Activated CD4-positive, alpha-beta T cell treated with anti-CD3 and anti-CD28 coated beads, Interleukin-2, amount 10 ng/mL, durations not matched to agents 24 days and 14 days (primary cell): ENCODE data around the gene IL17D. TPM values are rescaled to one million over a fixed set of nuclear protein-coding genes. Genes with fewer than 3 reads are reported as not detected.
"Not testable (repeated sequence)": the region's sequence is repeated elsewhere in the genome, so short reads cannot be mapped to it uniquely, and the experiment has no call there.

Experiments
- DNase-seq: peaks from one replicate; pipeline ENCODE4 v3.0.0; 2022
- H3K27ac Mint-ChIP-seq: one replicate; pipeline ENCODE4 v1.8.0; 2022; ENCODE audit warnings: mild to moderate bottlenecking, mixed read lengths
- H3K27me3 Mint-ChIP-seq: one replicate; pipeline ENCODE4 v1.8.0; 2022; ENCODE audit warnings: mixed read lengths
- H3K36me3 Mint-ChIP-seq: one replicate; pipeline ENCODE4 v1.8.0; 2022; ENCODE audit warnings: low read depth, mild to moderate bottlenecking, mixed read lengths
- H3K4me1 Mint-ChIP-seq: one replicate; pipeline ENCODE4 v1.8.0; 2021; ENCODE audit warnings: mixed read lengths
- H3K4me3 Mint-ChIP-seq: one replicate; pipeline ENCODE4 v1.8.0; 2022; ENCODE audit warnings: mild to moderate bottlenecking, moderate library complexity, mixed read lengths
- H3K9me3 Mint-ChIP-seq: one replicate; pipeline ENCODE4 v1.8.0; 2021; ENCODE audit warnings: mixed read lengths
- intact Hi-C: fragments of 100-400 bp; cut with micrococcal nuclease; formaldehyde crosslinking; loops from one replicate; pipeline ENCODE4 v1.15.1; 2023
- total RNA-seq: library from RNA; stranded (reverse); gene quantifications from 2 replicates; pipeline ENCODE4 v1.2.3, GENCODE V29; 2022

The IL17D gene
- total RNA-seq, 1 donor from 2014 or later: not detected

DNA sequence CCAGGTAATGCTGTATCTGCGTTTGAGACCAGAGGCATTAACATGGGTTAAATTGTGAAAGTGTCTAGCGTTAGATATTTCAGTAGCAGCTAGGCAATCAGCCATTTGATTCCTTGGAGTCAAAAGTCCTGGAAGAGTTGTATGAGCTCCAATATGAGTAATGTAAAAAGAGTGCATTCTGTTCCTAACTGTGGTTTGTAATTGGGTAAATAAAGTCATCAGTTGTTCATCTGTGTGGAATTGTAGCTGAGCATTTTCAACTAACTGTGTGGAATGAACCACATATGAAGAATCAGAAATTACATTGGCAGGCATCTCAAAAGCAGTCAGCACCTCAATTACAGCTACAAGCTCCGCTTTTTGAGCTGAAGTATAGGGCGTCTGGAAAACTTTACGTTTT is 22.0 kb upstream of the IL17D start:
- H3K27me3 Mint-ChIP-seq, H3K4me1 Mint-ChIP-seq, H3K27ac Mint-ChIP-seq, intact Hi-C loops, H3K4me3 Mint-ChIP-seq, H3K36me3 Mint-ChIP-seq, H3K9me3 Mint-ChIP-seq, DNase-seq: not testable (repeated sequence)

DNA sequence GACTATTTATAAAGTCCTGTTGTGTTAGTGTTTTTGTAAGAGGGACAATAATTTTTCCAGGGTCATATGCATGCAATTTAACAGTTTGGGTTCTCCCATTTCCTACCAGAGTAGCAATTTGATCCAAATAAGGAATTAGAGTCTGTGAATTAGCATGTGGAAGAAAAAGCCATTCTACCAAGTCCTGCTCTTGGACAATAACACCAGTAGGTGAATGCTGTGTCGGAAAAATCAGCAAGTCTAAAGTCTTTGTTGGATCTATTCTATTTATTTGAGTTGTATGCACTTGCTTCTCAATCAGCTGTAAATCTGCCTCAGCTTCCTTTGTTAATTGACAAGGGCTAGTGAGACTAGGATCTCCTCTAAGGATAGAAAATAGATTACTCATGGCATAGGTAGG is 21.4 kb upstream of the IL17D start:
- no peaks in the 10 kb centered on the region for H3K4me1 Mint-ChIP-seq

DNA sequence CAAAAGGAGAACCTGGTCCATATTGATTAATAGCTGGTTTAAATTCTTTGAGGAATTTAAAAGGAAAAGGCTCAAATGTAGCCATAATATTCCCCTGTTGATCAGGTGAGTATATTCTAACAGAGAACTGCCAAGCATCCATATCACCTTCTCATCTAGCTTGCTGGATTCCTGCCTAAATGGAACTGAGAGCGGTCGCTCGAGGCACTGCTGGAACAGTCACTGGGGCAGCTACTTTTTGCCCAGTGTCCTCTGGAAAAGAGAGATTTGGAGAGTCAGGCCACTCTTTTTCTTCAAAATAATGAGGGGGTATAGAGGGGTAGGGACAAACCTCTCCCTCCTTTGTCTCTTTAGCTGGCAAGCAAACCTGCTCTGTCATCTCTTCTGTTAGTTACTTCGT is 19.5 kb upstream of the IL17D start:
- Mint-ChIP-seq H3K27me3 (no peaks in the 10 kb centered on the region), H3K36me3 (no peaks in the 10 kb centered on the region), H3K4me3 (no peak overlapping the region), H3K9me3 (no peaks in the 10 kb centered on the region), H3K4me1 (no peaks in the 10 kb centered on the region), H3K27ac (no peak overlapping the region)
- no peak for DNase-seq
- intact Hi-C loops: no loop called here

More for the DNA sequence above, 21.4 kb upstream of the IL17D start:
- no peak overlapping the region for H3K4me3 Mint-ChIP-seq
- intact Hi-C loops: no loop called here
- no peaks in the 10 kb centered on the region for H3K27me3 Mint-ChIP-seq
- no peaks in the 10 kb centered on the region for H3K36me3 Mint-ChIP-seq
- no peak overlapping the region for H3K27ac Mint-ChIP-seq
- no peaks in the 10 kb centered on the region for H3K9me3 Mint-ChIP-seq
- no peak for DNase-seq

GRCh38 chr13:20684546-20684945 is 19.0 kb upstream of the IL17D start:
- no peaks in the 10 kb centered on the region for H3K4me1 Mint-ChIP-seq
- H3K27ac Mint-ChIP-seq: no peak overlapping the region
- no peaks in the 10 kb centered on the region for H3K36me3 Mint-ChIP-seq
- H3K27me3 Mint-ChIP-seq: no peaks in the 10 kb centered on the region
- H3K9me3 Mint-ChIP-seq: no peaks in the 10 kb centered on the region
- intact Hi-C loops: no loop called here
- no peak overlapping the region for H3K4me3 Mint-ChIP-seq
- DNase-seq: no peak

- no peak for DNase-seq
- Mint-ChIP-seq H3K4me1 (no peaks in the 10 kb centered on the region), H3K9me3 (no peaks in the 10 kb centered on the region), H3K4me3 (no peak overlapping the region), H3K27ac (no peak overlapping the region), H3K27me3 (no peaks in the 10 kb centered on the region), H3K36me3 (no peaks in the 10 kb centered on the region)
- intact Hi-C loops: no loop called here
These were observed 18.4 kb upstream of the IL17D start for GRCh38 chr13:20685092-20685491.

GRCh38 chr13:20686167-20686566 is 17.3 kb upstream of the IL17D start:
- Mint-ChIP-seq H3K4me1 (no peaks in the 10 kb centered on the region), H3K27ac (no peak overlapping the region), H3K36me3 (no peaks in the 10 kb centered on the region), H3K4me3 (no peak overlapping the region), H3K27me3 (no peaks in the 10 kb centered on the region), H3K9me3 (no peaks in the 10 kb centered on the region)
- intact Hi-C loops: no loop called here
- DNase-seq: no peak

- H3K9me3 Mint-ChIP-seq: no peaks in the 10 kb centered on the region
- no peak overlapping the region for H3K27ac Mint-ChIP-seq
- no peak for DNase-seq
- H3K27me3 Mint-ChIP-seq: no peaks in the 10 kb centered on the region
- intact Hi-C loops: no loop called here
- H3K36me3 Mint-ChIP-seq: no peaks in the 10 kb centered on the region
- H3K4me1 Mint-ChIP-seq: no peaks in the 10 kb centered on the region
- H3K4me3 Mint-ChIP-seq: no peak overlapping the region
These were observed 16.5 kb upstream of the IL17D start for GRCh38 chr13:20686863-20687579.

- Mint-ChIP-seq H3K27ac (no peak overlapping the region), H3K9me3 (no peaks in the 10 kb centered on the region), H3K36me3 (no peaks in the 10 kb centered on the region), H3K4me1 (no peaks in the 10 kb centered on the region), H3K4me3 (no peak overlapping the region), H3K27me3 (no peaks in the 10 kb centered on the region)
- intact Hi-C loops: no loop called here
- no peak for DNase-seq
These were observed 14.2 kb upstream of the IL17D start for GRCh38 chr13:20689291-20689690.

GRCh38 chr13:20691616-20692015 is 11.9 kb upstream of the IL17D start:
- Mint-ChIP-seq H3K27me3 (peaks cover 8% of the 10 kb centered on the region), H3K4me1 (no peaks in the 10 kb centered on the region), H3K27ac (no peak overlapping the region), H3K4me3 (no peak overlapping the region), H3K36me3 (no peaks in the 10 kb centered on the region), H3K9me3 (no peaks in the 10 kb centered on the region)
- intact Hi-C loops: no loop called here
- no peak for DNase-seq

- Mint-ChIP-seq H3K36me3 (no peaks in the 10 kb centered on the region), H3K4me3 (no peak overlapping the region), H3K9me3 (no peaks in the 10 kb centered on the region), H3K4me1 (no peaks in the 10 kb centered on the region), H3K27ac (no peak overlapping the region), H3K27me3 (peaks cover 33% of the 10 kb centered on the region)
- intact Hi-C loops: no loop called here
- no peak for DNase-seq
These were observed 7.4 kb upstream of the IL17D start for GRCh38 chr13:20696073-20696472.

DNA sequence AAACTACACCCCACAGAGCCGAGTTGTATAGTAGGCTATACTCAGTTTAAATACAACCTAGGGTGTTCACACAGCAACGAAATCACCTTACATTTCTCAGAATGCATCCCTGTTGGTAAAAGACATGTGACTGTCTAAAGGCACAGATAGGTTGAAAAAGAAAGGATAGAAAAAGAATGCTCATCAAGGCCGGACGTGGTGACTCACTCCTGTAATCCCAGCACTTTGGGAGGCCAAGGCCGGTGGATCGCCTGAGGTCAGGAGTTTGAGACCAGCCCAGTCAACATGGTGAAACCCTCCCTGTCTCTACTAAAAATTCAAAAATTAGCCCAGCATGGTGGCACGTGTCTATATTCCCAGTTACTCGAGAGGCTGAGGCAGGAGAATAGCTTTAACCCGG is 3.8 kb upstream of the IL17D start:
- peaks cover 10% of the 10 kb centered on the region for H3K4me1 Mint-ChIP-seq
- H3K27ac Mint-ChIP-seq: no peak overlapping the region
- no peaks in the 10 kb centered on the region for H3K9me3 Mint-ChIP-seq
- no peak overlapping the region for H3K4me3 Mint-ChIP-seq
- intact Hi-C loops: loop anchor here (5.0 to 10.0 kb wide), 5 partner anchors 172 to 517 kb away; partner anchors contain the start of genes CRYL1 and XPO4
- DNase-seq: no peak
- H3K36me3 Mint-ChIP-seq: no peaks in the 10 kb centered on the region
- H3K27me3 Mint-ChIP-seq: peaks cover 57% of the 10 kb centered on the region

DNA sequence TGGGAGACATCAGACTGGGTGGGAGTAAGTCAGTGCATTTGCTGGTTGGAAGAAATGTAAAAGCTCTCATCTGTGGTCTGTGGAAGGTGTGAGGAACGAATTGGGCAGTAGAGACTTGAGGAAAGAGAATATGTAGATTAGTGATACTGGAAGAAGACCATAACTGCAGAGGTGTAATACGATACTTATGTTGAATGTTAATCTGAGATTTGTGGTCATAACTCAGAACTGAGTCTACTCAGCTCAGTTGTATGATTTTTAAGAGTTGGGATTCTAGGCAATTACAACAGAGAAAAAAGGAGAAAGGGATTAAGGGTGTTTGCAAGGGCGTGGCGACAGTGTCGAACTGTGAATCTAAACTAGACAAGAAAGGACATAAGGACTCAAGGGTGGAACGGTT is 3.2 kb upstream of the IL17D start:
- Mint-ChIP-seq H3K27me3 (peaks cover 59% of the 10 kb centered on the region), H3K4me3 (no peak overlapping the region), H3K4me1 (peaks cover 10% of the 10 kb centered on the region), H3K27ac (no peak overlapping the region), H3K36me3 (no peaks in the 10 kb centered on the region), H3K9me3 (no peaks in the 10 kb centered on the region)
- intact Hi-C loops: loop anchor here (5.0 to 10.0 kb wide), 5 partner anchors 173 to 518 kb away; partner anchors contain the start of genes CRYL1 and XPO4
- no peak for DNase-seq

DNA sequence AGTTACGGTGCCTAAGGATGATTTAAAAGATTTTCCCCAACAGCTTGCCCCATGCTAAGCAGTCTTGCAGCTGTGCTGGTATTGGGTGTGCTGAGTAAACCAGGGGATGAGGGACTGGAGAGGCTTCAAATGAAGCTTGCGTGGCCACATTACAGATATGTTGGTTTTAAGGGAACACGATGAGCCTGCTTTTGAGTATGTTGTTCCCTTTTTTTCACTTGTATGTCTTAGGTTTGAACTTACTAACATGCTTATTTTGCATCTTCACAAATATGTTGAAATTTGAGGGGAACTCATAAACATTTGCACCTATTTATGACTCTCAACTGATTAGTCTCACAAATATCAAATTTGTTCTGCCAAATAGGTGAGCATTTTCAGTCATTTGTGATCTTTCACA is 2.0 kb upstream of the IL17D start:
- Mint-ChIP-seq H3K9me3 (no peaks in the 10 kb centered on the region), H3K4me1 (peaks cover 10% of the 10 kb centered on the region), H3K27ac (no peak overlapping the region), H3K36me3 (no peaks in the 10 kb centered on the region), H3K4me3 (no peak overlapping the region), H3K27me3 (peaks cover 52% of the 10 kb centered on the region)
- no peak for DNase-seq
- intact Hi-C loops: loop anchor here (5.0 to 10.0 kb wide), 5 partner anchors 174 to 519 kb away; partner anchors contain the start of genes CRYL1 and XPO4

- Mint-ChIP-seq H3K27ac (peak overlapping the region; percentile 43), H3K4me1 (peaks cover 10% of the 10 kb centered on the region), H3K27me3 (peaks cover 52% of the 10 kb centered on the region), H3K9me3 (no peaks in the 10 kb centered on the region), H3K4me3 (peak overlapping the region; percentile 94), H3K36me3 (no peaks in the 10 kb centered on the region)
- intact Hi-C loops: loop anchor here (2.0 to 10.0 kb wide), 6 partner anchors 136 to 520 kb away; partner anchors contain the start of genes CRYL1, IFT88 and XPO4
- DNase-seq: no peak
These were observed 977 bp upstream of the IL17D start for GRCh38 chr13:20702530-20702914.
